ENCODE data around the gene GPX7.

- TF ChIP-seq POLR2AphosphoS5 (IDR thresholded peaks at IDR 0.05; ENCODE audit: low read depth, low read length) (no peak), POLR2A (IDR thresholded peaks at IDR 0.05; ENCODE audit: low read depth, low read length) (no peak), TAF1 (IDR thresholded peaks at IDR 0.05; ENCODE audit: borderline replicate concordance, low read depth, low read length) (no peak)
Observed at GRCh38 chr1:52654063-52654462, 51.9 kb downstream of the GPX7 start.
